HFF-Myc (cell line): ENCODE measurements around the gene SPATA12.
A peak's percentile ranks its signal among the peaks of the same experiment; 100 is the strongest.

Source experiments
- DNase-seq: peaks from one replicate; pipeline ENCODE4 v3.0.0-alpha.2; 2011; ENCODE audit warnings: low read depth; ENCODE audit errors: extremely low read depth
- H3K4me3 ChIP-seq: replicated peaks from 2 replicates; pipeline ENCODE4 v1.5.1; 2011; ENCODE audit warnings: low read depth, mild to moderate bottlenecking, control low read depth, low read length
- TF ChIP-seq, protein P1 (sequence below): IDR thresholded peaks from 2 replicates; pipeline ENCODE4 v1.5.1; 2012; ENCODE audit warnings: mild to moderate bottlenecking, low read depth, low read length, control low read depth; ENCODE audit errors: missing control alignments

Gene SPATA12

DNA sequence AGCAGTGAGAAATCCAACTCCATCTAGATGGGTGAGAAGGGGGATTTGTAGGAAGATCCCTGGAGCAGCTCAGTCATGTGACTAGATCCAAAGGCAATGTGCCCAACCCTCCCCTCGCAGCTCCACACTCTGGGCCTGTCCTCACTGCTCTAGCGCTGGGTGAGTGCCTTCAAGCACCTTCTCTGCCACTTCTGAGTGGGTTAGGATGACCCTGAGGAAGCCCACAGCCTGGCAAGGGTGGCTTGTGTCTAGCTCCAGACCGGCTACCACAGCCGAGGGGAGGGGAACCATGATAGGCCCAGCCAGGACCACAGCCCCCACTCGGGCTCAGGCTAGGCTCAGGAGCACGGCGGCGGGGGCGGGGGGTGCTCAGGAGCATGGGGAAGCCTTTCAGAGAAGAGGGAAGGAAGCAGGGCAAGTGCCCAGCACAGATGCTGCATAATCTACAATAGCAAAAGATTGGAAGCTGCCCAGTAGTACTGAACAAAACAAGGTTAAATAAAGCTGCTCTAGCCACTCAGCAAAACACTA lies 1.7 kb downstream of the SPATA12 start:
- H3K4me3 ChIP-seq = no peak overlapping the region
- DNase-seq = no peak

DNA sequence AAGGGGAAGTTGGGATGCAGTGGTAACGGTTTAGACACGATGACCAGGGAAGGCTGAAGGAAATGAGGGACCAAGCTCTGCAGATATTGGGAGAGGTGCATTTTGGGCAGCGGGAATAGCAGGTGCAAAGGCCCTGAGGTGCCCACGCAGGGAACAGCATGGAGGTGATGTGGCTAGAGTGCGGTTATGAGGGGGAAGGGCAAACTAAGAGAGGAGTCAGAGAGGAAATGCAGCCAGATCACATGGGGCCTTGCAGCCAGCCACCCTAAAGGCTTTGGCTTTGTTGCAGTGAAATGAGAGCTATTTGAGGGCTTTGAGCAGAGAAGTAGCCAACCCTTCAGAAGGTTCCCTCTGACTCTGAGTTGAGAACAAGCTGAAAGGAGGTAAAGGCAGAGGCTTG lies 2.6 kb downstream of the SPATA12 start:
- no peak for DNase-seq
- no peak overlapping the region for H3K4me3 ChIP-seq
- TF ChIP-seq, protein P1, sequence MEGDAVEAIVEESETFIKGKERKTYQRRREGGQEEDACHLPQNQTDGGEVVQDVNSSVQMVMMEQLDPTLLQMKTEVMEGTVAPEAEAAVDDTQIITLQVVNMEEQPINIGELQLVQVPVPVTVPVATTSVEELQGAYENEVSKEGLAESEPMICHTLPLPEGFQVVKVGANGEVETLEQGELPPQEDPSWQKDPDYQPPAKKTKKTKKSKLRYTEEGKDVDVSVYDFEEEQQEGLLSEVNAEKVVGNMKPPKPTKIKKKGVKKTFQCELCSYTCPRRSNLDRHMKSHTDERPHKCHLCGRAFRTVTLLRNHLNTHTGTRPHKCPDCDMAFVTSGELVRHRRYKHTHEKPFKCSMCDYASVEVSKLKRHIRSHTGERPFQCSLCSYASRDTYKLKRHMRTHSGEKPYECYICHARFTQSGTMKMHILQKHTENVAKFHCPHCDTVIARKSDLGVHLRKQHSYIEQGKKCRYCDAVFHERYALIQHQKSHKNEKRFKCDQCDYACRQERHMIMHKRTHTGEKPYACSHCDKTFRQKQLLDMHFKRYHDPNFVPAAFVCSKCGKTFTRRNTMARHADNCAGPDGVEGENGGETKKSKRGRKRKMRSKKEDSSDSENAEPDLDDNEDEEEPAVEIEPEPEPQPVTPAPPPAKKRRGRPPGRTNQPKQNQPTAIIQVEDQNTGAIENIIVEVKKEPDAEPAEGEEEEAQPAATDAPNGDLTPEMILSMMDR = no peak

More for the DNA sequence above, 1.7 kb downstream of the SPATA12 start:
- TF ChIP-seq, protein P1 = no peak

DNA sequence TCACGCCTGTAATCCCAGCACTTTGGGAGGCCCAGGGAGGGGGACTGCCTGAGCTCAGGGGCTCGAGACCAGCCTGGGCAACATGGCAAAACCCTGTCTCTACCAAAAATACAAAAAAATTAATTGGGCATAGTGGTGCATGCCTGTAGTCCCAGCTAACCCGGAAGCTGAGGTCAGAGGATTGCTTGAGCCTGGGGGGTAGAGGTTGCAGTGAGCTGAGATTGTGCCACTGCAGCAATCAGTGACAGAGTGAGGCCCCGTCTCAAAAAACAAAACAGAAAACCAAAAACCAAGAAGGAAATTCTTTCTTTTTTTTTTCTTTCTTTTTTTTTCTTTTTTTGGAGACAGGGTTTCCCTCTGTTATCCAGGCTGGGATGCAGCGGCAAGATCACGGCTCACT lies 3.5 kb downstream of the SPATA12 start:
- TF ChIP-seq, protein P1 = no peak
- DNase-seq = no peak
- H3K4me3 ChIP-seq = no peak overlapping the region

DNA sequence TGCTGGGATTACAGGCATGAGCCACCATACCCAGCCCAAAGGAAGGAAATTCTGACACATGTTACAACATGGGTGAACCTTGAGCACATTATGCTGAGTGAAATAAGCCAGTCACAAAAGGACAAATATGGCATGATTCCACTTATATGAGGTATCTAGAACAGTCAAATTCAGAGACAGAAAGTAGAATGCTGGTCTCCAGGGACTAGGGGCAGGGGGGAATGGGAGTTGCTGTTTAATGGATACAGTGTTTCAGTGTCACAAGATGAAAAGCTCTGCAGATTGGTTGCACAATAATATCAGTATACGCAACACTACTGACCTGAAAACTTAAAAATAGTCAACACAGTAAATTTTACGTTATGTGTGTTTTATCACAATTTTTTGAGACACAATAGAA lies 4.1 kb downstream of the SPATA12 start:
- TF ChIP-seq, protein P1 = no peak
- DNase-seq = no peak
- no peak overlapping the region for H3K4me3 ChIP-seq

DNA sequence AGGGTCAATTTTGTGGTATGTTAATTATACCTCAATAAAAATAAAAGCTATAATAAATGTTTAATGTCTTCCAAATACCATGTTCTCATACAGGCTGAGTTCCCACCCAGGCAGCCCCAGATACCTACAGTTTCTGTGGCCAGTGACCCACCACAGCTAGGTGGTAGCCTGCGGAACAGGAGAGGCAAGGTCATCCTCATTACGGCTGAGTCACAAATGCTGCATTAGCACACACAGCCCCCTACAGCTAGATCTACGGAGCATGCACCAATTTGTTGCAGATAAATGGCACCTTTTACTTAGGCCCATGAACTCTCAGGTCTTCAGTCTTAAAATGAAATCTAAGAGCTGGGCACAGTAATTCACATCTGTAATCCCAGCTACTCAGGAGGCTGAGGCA lies 5.1 kb downstream of the SPATA12 start:
- TF ChIP-seq, protein P1 = no peak
- no peak for DNase-seq
- H3K4me3 ChIP-seq = no peak overlapping the region

DNA sequence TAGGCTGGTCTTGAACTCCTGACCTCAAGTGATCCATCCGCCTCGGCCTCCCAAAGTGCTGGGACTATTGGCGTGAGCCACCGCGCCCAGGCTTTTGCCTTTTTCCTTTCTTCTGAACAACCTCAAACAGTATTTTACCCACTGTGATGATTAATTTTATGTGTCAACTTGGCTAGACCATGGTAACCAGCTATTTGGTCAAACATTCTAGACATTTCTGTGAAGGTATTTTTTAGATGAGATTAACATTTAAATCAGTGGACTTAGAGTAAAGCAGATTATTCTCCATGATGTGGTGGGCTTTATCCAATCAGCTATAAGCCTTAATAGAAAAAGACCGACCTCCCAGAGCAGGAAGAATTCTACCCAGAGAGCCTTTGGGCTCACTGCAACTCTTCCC lies 6.0 kb downstream of the SPATA12 start:
- TF ChIP-seq, protein P1 = no peak
- no peak overlapping the region for H3K4me3 ChIP-seq
- no peak for DNase-seq

DNA sequence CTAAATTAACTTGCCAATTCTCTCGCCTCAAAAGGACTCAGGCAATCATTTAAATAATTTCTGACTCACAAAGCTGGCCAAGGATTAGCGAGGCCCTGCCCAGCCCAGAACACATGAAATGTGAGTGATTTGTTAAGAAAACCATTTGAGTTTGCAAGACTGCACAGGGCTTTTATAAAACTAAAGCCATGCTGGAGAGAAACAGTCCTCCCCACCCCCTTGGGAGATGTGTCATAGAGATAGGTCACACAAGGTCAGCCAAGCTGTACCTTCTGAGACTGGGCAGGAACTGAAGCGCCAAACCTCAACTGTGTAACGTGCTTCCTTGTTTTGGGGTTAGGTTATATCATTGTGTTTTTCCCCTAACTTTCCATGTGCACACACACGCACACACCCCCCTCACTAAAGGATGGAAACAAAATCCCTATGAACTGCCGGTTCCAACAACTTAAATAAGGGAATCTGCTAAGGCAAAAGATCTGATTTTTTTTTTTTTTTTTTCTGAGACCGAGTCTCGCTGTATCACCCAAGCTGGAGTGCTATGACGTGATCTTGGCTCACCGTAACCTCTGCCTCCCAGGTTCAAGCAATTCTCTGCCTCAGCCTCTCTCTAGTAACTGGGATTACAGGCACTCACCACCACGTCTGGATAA lies 8.1 kb downstream of the SPATA12 start:
- TF ChIP-seq, protein P1 = no peak
- DNase-seq = peak; percentile 55
- H3K4me3 ChIP-seq = no peak overlapping the region
